Bronchial epithelial cell (primary cell): ENCODE data around the gene HK2. TPM values are rescaled to one million over a fixed set of nuclear protein-coding genes. Genes with fewer than 3 reads are reported as not detected.

Experiments used
- DNase-seq: peaks from one replicate; pipeline ENCODE4 v3.0.0-alpha.2; 2010; ENCODE audit warnings: low read depth
- FAIRE-seq: peaks from 2 replicates; lab custom pipeline; 2011; peaks lifted over from hg19 to GRCh38; lab: Jason Lieb, UNC
- H3K27me3 ChIP-seq: 2 replicates; pipeline ENCODE4 v1.5.1; 2011; ENCODE audit warnings: low read length; ENCODE audit not compliant: control insufficient read depth, insufficient read depth
- H3K36me3 ChIP-seq: 2 replicates; pipeline ENCODE4 v1.5.1; 2011; ENCODE audit warnings: low read length; ENCODE audit not compliant: control insufficient read depth, insufficient read depth
- H3K4me3 ChIP-seq: 2 replicates; pipeline ENCODE4 v1.5.1; 2011; ENCODE audit warnings: mild to moderate bottlenecking, low read depth, low read length, control low read depth
- CTCF ChIP-seq: IDR thresholded peaks from 2 replicates; pipeline ENCODE4 v1.5.1; 2011; ENCODE audit warnings: mild to moderate bottlenecking, moderate library complexity, low read length, control low read depth, inconsistent platforms; ENCODE audit not compliant: insufficient read depth, severe bottlenecking
- total RNA-seq: library from RNA; depleted of rRNA; stranded (reverse); fragments of >200 nt; gene quantifications from 2 replicates; pipeline ENCODE4 v1.2.1, GENCODE V29; 2014

HK2 gene
- total RNA-seq, 1 donor from 2014 or later, result 158 TPM

GRCh38 chr2:74876081-74876886 is 42.4 kb downstream of the HK2 start:
- FAIRE-seq (no peak), DNase-seq (peak; percentile 33)
- TF ChIP-seq CTCF, result peak; percentile 41
- no peak overlapping the region for H3K4me3 ChIP-seq
- peaks cover 62% of the 10 kb centered on the region for H3K36me3 ChIP-seq
- no peaks in the 10 kb centered on the region for H3K27me3 ChIP-seq

DNA sequence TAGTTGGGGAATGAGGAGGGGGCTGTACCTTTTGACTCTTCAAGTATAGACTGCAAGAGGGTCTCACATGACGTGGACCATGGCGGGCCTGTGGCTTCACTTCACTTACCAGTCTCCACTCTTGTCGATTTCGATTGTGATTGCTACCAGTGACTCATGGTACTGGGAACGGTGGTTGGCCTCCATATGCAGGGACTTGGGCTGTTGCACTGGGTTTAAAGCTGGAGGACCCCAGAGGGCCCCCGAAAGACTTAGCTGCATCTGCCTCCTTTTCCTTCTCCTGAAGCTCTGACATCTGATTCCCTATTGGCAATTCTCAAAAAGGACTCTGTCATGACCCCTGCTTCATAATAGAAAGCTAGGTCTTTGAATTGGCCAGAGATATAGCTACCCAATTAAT is 43.4 kb downstream of the HK2 start:
- no peak for DNase-seq
- Histone ChIP-seq H3K36me3 (peaks cover 66% of the 10 kb centered on the region), H3K27me3 (no peaks in the 10 kb centered on the region), H3K4me3 (no peak overlapping the region)
- no peak for TF ChIP-seq CTCF
- FAIRE-seq, result no peak

DNA sequence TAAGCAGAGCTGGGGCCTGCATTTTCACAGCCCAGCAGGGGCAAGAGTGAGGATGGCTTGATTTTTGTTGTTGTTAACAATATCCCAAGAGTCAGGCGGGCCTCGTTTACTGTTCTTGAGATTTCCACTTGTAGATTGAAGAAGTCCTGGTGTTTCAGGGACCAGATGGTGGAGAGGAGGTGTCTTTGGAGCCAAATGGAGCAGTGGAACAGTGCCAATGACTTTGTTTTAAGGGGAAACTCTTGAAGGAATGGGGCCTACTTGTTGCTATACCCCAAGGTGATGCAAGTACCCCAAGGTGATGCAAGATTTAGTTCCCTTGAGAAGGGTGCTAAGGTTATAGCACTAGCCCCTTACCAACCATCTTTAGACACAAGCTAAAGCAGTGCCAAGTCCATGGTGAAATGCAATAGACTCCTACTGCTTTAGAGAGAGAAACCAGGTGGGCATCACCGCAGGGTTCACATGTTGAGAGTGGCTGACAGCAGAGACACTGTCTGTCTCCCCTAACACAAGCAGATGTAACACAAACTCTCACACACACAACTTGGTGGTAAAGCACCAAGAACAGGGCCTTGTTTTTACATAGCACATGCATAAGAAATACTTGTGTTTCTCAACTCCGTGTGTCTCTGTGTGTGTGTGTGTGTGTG is 44.0 kb downstream of the HK2 start:
- H3K36me3 ChIP-seq, result peaks cover 67% of the 10 kb centered on the region

DNA sequence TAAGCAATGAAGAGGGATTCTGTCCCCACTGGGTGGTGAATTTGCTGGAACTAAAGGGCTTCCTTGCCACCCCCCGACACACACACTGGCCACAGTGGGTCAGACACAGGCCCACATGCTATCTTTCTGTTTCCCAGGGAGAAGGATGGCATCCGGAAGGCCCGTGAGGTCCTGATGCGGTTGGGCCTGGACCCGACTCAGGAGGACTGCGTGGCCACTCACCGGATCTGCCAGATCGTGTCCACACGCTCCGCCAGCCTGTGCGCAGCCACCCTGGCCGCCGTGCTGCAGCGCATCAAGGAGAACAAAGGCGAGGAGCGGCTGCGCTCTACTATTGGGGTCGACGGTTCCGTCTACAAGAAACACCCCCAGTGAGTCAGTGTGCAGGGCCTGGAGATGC is 44.6 kb downstream of the HK2 start:
- TF ChIP-seq CTCF, result no peak
- Histone ChIP-seq H3K4me3 (no peak overlapping the region), H3K36me3 (peaks cover 71% of the 10 kb centered on the region), H3K27me3 (no peaks in the 10 kb centered on the region)
- FAIRE-seq (no peak), DNase-seq (no peak)

More for the DNA sequence above, 44.0 kb downstream of the HK2 start:
- H3K4me3 ChIP-seq, result no peak overlapping the region
- FAIRE-seq (no peak), DNase-seq (no peak)
- TF ChIP-seq CTCF, result no peak
- no peaks in the 10 kb centered on the region for H3K27me3 ChIP-seq

DNA sequence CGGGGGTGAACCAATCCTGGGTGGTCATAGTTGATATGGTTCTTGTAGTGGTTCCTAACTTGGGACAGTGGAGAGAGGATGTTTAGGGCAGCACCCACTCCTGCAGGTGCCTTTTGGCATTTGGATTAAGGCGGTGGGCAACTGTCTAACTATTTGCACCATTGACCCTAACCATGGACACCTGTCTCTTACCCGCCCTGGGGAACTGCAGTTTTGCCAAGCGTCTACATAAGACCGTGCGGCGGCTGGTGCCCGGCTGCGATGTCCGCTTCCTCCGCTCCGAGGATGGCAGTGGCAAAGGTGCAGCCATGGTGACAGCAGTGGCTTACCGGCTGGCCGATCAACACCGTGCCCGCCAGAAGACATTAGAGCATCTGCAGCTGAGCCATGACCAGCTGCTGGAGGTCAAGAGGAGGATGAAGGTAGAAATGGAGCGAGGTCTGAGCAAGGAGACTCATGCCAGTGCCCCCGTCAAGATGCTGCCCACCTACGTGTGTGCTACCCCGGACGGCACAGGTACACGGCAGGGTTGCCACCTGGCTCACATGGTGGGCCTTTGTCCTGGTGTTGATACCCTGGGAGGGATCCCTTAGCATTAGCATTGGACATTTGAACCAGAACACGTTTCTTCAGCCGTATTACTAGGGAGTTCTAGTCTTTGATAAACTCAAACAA is 46.3 kb downstream of the HK2 start:
- TF ChIP-seq CTCF, result no peak
- FAIRE-seq (no peak), DNase-seq (no peak)
- Histone ChIP-seq H3K36me3 (peaks cover 74% of the 10 kb centered on the region), H3K4me3 (no peak overlapping the region), H3K27me3 (no peaks in the 10 kb centered on the region)
